GM20000 (cell line): ENCODE measurements around the gene PLPP3.

Experiments
- DNase-seq: peaks from one replicate; pipeline ENCODE4 v3.0.0; 2012; ENCODE audit warnings: low spot score
- CTCF ChIP-seq: IDR thresholded peaks from 2 replicates; pipeline ENCODE4 v1.5.1; 2012; ENCODE audit warnings: mild to moderate bottlenecking, control low read depth; ENCODE audit errors: extremely low read depth, missing control alignments

Gene PLPP3

GRCh38 chr1:56502700-56503245 is 76.6 kb downstream of the PLPP3 start:
- no peak for DNase-seq
- TF ChIP-seq CTCF = no peak

GRCh38 chr1:56501888-56502287 is 77.5 kb downstream of the PLPP3 start:
- TF ChIP-seq CTCF = no peak
- no peak for DNase-seq

- TF ChIP-seq CTCF = no peak
- DNase-seq = no peak
These were observed 77.9 kb downstream of the PLPP3 start for GRCh38 chr1:56501426-56501825.

- TF ChIP-seq CTCF = no peak
These were observed 82.3 kb downstream of the PLPP3 start for GRCh38 chr1:56496821-56497772.

GRCh38 chr1:56496158-56496557 is 83.2 kb downstream of the PLPP3 start:
- DNase-seq = no peak
- no peak for TF ChIP-seq CTCF

More at GRCh38 chr1:56496821-56497772, 82.3 kb downstream of the PLPP3 start:
- no peak for DNase-seq

- DNase-seq = no peak
- no peak for TF ChIP-seq CTCF
These were observed 83.8 kb downstream of the PLPP3 start for GRCh38 chr1:56495538-56495937.

GRCh38 chr1:56494306-56494705 is 85.1 kb downstream of the PLPP3 start:
- DNase-seq = no peak
- TF ChIP-seq CTCF = no peak
